Right renal cortex interstitium (tissue), 3 donors: ENCODE results near the gene PDF. TPM values are rescaled to one million over a fixed set of nuclear protein-coding genes. Genes with fewer than 3 reads are reported as not detected.
A peak's percentile ranks its signal among the peaks of the same experiment; 100 is the strongest.

Experiments used
- DNase-seq, 3 donors: peaks; one replicate each; pipeline ENCODE4 v3.0.0-alpha.2; 2013; ENCODE audit warnings: low read depth in 3 of 3, low spot score in 2 of 3
- polyA plus RNA-seq, 3 donors: library from polyadenylated mRNA; unstranded; fragments of 120-200 nt; gene quantifications; one replicate each; pipeline ENCODE4 v1.2.1, GENCODE V29; 2013; ENCODE audit not compliant: insufficient read length in 3 of 3

Gene PDF
- polyA plus RNA-seq, 3 donors = 2.5 to 3.1 (median 2.6) TPM

- DNase-seq = peak; percentile 58 to 72 (median 60)
Measured at GRCh38 chr16:69286941-69287713, 43.3 kb downstream of the PDF start.

- DNase-seq = no peak
Measured at GRCh38 chr16:69285240-69285639, 45.1 kb downstream of the PDF start.

DNA sequence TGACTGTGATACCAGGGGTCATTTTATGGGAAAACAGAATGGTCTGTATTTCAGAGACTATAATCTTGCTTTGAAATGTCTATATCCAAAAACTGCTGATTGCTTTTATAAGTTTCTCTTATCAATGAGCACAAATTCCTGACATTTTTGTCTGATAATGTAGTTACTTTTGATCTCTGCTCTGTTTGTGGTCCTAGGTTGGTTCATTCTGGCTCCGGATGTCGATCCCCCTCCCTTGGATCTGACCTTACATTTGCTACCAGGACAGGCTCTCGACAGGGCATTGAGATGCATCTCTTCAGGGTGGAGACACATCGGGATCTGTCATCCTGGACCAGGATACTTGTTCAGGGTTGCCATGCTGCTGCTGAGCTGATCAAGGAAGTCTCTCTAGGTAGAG lies 46.5 kb downstream of the PDF start:
- DNase-seq = no peak

DNA sequence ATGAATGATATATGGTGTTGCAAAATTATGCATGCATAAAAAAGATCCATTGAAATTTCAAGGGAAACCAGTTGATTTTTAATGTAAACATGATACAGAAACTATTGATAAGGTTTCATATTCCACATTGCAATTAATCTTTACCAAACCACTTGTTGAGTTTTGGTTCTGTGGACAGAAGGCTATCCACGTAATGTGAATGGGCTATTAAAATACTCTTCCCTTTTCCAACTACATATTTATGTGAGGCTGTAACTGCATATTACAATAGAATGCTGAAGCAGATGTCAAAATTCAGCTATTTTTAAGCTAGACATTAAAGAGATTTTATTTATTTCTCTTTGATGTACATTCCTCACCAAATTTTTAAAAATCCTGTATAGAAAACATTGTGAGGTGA lies 53.0 kb downstream of the PDF start:
- no peak for DNase-seq

Other genes starting within 250 kb of the PDF start
- gene HAS3, start 224.9 kb downstream of the PDF start, polyA plus RNA-seq = 1 to 10 TPM; 3.5 to 4.5 (median 4.4) TPM
- gene CHTF8, start 198.0 kb downstream of the PDF start, polyA plus RNA-seq = 100 to 1,000 TPM; 160 to 183 (median 161) TPM
- 10 to 100 TPM; 63.8 to 67.2 (median 64.2) TPM for gene UTP4, start 197.9 kb downstream of the PDF start, polyA plus RNA-seq
- 10 to 100 TPM; 10.6 to 11.8 (median 11.0) TPM for gene SNTB2, start 143.4 kb downstream of the PDF start, polyA plus RNA-seq
- gene VPS4A, start 19.2 kb downstream of the PDF start, polyA plus RNA-seq = 10 to 100 TPM; 41.6 to 47.9 (median 43.8) TPM
- gene COG8, start 9.0 kb upstream of the PDF start, polyA plus RNA-seq = 10 to 100 TPM; 26.9 to 34.7 (median 27.8) TPM
- 10 to 100 TPM; 33.3 to 37.7 (median 36.8) TPM for gene NIP7, start 9.2 kb upstream of the PDF start, polyA plus RNA-seq
- 1 to 10 TPM; 1.5 to 3.6 (median 2.3) TPM for gene TMED6, start 21.2 kb upstream of the PDF start, polyA plus RNA-seq
- 10 to 100 TPM; 37.5 to 38.6 (median 37.9) TPM for gene TERF2, start 55.4 kb upstream of the PDF start, polyA plus RNA-seq
- 100 to 1,000 TPM; 143 to 162 (median 153) TPM for gene CYB5B, start 94.0 kb upstream of the PDF start, polyA plus RNA-seq
- gene NFAT5, start 235.4 kb upstream of the PDF start, polyA plus RNA-seq = 10 to 100 TPM; 30.7 to 37.0 (median 32.9) TPM